Activated CD8-positive, alpha-beta memory T cell treated with anti-CD3 and anti-CD28 coated beads, Interleukin-2, amount 50 U/mL, for 24 hours (primary cell): Measurements from ENCODE around the gene GGCT.

Experiments
- DNase-seq: peaks from one replicate; pipeline ENCODE4 v3.0.0-alpha.2; 2020; ENCODE audit errors: extremely low read depth

Gene GGCT

GRCh38 chr7:30478349-30479201 lies 26.1 kb downstream of the GGCT start, which contains the start of gene NOD1:
Gene NOD1 (minus strand): TSS chr7:30478784. CDS start chr7:30456921, 21,863 bp downstream.
- no peak for DNase-seq

- DNase-seq, result no peak
Observed at GRCh38 chr7:30476459-30477145, 28.0 kb downstream of the GGCT start.

- no peak for DNase-seq
Observed at GRCh38 chr7:30475580-30475979, 29.0 kb downstream of the GGCT start.

DNA sequence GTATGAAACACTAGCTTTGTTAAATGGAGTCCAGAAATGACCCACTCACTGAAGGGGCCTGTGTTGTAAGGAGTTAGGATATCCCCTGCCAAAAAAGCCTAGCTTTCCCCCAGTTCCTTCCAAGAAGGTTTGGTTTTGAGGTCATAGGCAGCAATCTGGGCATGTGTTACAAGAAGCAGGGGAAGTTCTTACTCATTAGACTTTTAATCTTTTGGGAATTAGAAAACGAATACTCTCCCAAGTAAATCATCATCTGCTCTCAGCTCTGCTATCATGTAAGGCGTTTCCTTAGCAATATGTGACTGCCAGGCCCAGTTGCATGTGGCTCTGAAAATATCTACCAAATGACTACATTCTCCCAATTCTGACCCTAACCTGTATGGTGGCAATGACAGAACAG lies 29.7 kb downstream of the GGCT start:
- no peak for DNase-seq

DNA sequence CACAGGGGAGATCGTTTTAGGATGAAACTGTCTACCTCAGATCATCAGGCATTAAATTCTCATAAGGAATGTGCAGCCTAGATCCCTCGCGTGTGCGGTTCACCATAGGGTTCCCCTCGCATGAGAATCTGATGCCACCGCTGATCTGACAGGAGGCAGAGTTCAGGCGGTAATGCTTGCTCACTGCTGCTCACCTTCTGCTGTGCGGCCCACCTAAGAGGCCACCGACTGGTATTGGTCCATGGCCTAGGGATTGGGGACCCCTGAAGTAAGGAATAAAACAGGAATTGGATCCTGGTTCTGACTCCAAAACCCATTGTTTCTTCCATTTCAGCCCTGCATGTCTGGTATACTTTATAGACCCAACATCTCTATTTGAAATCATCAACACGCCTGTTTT lies 30.1 kb downstream of the GGCT start:
- DNase-seq, result no peak

- DNase-seq, result no peak
Observed at GRCh38 chr7:30473903-30474302, 30.7 kb downstream of the GGCT start.

DNA sequence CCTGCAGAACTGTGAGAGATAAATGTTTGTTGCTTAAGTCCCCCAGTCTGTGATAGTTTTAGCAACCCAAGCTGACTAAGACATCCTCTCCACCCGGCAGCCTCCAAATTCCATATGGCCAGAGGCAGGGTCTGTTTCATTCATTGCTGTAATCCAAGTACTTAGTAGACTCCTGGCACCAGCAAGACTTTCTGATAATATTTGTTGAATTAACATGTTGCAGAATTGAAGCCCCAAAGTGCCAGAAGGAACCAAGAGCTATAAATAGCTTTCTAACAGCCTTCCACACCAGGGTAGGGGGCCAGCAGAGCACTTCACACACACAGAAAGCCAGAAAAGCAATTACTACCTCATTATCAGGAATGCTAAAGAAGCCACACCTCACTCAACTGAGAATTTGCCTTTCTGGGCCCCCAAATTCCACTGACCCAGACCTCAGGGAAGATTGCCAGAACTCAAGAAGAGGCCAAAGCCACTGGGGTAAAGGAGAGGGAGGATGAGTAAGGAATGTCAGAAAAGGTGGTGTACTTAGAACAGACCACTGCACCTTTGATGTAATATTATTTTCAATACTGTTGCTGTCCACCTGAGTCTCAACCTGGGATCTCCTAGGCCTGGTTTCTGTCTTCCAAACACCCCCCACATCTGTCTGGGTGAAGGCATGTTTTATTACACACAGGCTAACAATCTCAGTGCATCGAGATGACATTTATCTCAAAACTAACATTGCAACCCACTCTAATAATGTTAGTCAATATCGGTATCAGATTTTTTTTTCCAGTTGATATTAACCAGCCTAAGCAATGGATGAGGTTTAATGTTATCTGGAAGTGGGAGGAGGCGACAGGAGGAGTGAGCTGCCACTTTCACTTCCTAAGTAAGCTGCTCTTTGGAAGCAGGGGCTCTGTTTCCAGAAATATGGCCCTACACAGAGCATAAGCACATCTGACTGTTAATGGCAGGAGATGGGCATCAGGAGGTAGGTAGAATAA lies 31.5 kb downstream of the GGCT start:
- DNase-seq, result no peak

DNA sequence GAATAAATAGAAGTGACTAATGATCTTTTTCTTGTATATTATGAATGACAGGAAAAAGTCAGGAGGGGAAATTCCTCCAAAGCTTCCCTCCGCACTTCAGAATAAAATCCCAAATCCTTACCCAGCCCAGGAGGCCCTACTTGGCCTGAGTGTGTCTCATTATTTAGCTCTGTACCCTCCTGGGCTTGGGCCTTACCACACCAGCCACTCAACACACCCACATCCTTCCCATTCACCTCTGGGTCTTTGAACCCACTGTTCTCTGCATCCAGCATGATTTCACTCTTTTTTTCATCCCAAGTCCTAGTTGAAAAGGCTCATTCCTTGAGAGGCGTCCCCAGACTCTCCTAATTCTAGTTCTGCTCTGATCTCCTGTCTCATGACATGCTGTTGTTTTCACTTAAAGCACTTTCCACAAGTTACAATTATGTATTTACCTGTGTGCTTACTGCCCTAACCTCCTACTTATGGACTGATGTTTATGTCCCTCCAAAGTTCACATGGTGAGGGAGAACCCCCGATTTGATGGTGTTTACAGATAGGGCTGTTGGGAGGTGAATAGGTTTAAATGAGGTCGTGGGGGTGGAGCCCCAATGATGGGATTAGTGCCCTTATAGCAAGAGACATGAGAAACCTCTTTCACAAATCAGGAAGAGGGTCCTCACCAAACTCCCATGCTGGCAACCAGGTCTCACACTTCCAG lies 32.4 kb downstream of the GGCT start:
- no peak for DNase-seq

DNA sequence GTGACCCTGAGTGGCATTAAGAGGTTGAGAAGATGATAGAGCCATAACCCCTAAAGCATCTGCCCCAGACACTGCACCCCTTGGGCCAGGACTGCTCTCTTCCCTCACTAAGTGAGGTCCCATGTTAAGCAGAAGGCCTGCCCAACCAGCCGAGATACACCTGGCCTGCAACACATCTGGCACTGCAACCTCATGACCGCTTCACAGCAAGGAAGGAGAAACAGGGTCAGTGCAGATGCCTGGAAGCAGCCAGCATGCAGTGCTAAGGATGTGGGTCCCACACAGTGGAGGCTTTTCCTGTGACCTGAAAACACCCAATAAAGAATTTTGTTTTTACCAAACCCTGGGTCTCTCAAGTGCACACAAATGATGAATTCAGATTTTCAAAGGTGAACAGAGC lies 33.4 kb downstream of the GGCT start:
- DNase-seq, result no peak

- no peak for DNase-seq
Observed at GRCh38 chr7:30470771-30471170, 33.9 kb downstream of the GGCT start.

- no peak for DNase-seq
Observed at GRCh38 chr7:30470163-30470770, 34.4 kb downstream of the GGCT start.

GRCh38 chr7:30469303-30469702 lies 35.3 kb downstream of the GGCT start:
- DNase-seq, result no peak

DNA sequence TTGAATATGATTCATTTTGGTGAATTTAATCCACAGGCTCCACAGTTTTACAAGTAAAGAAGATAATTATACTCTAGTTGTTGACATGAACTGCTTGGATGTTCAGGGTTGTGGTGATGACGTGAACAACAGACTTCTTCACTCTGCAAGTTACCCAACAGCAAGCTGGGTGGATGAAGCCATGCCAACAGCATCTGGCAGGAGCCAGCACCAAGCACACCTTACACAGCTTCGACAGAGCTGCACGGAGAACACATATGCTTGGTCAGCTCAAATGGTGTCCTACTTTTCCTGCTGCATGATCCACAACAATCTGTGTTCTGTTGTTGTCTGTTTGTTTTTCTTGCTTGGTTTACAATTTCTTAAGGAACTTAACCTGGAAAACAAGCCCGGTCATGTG lies 35.8 kb downstream of the GGCT start:
- DNase-seq, result no peak

GRCh38 chr7:30468041-30468440 lies 36.6 kb downstream of the GGCT start:
- DNase-seq, result no peak

GRCh38 chr7:30467271-30467670 lies 37.4 kb downstream of the GGCT start:
- DNase-seq, result no peak

GRCh38 chr7:30466266-30466665 lies 38.4 kb downstream of the GGCT start:
- no peak for DNase-seq

DNA sequence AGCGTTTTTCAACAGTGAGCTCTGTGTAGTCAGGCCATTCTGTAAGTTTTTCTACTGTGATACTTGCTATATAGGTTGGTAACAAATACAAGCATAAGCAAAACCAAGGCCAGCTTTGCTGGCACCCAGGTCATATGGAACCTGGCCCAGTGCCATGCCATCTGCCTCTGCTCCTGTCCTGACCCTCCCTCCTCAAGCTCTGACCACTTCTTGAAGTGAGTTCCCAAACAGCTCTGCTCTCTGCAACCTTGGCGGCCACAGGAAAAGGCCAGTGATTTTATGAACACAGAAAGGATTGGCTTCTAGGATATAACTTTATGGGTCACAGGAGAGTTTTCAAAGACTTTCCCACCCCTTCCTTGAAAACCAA lies 38.8 kb downstream of the GGCT start:
- no peak for DNase-seq

DNA sequence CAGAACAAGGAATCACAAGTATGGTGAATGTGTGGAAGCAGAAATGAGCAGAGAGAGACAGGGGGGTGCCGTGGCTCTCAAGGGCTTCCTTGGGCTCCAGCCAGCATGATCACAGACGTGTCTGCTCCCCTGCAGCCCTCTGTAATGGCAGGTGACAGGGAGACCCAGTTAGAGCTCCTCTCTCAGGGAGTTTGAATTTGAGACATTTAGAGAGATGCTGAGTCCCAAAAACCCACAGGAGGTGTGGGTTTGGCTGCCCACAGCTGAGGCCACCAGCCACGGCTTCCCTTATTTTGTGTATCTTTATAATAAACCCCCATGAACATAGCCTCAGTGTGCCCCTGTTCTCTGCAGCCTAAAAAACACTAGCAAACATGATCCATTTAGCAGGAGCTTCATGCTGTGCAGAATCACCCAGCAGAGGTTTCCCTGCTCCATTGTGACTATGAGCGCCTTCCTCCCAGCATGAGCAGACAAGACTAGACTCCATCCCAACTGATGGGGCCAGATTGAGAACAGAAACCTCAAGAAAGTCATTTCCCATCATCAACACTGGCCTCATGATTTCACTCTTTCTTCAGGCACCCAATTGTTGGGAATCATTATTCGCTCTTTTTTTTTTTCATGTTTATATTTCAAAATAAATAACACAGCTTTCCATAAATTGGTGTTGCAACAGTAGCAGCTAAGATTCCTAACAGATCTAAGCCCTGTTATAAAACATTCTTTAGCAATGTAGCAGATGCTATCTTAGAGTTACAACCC lies 39.4 kb downstream of the GGCT start:
- DNase-seq, result no peak

DNA sequence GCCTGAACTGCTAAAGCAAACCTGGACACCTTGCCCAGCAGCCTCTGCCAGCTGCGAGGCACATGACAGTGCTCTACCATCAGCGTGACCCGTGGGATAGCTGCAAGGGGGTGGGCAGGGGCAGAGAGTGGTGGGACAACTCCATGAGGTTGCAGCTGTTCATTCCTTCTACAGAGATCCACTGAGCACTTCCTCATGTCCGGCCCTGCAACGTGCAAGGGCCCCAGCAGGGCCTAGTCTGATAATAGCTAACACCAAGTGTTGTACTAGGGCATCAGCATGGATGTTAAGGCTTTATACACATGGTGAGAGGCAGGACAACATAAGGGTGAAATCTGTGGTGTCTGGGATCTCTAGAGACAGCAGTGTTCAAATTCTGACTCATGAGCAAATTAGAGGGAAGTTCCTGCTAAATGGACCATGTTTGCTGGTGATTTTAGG lies 40.4 kb downstream of the GGCT start:
- no peak for DNase-seq
